ENCODE measurements around the gene HSF2BP.
A peak's percentile ranks its signal among the peaks of the same experiment; 100 is the strongest.

Gene HSF2BP

GRCh38 chr21:43644071-43644470, 15.2 kb downstream of the HSF2BP start:
- no peak for TF ChIP-seq EP300 (IDR thresholded peaks at IDR 0.05; ENCODE audit: borderline replicate concordance)
- no peak for TF ChIP-seq CREB1 (IDR thresholded peaks at IDR 0.05; ENCODE audit: low read depth)
- TF ChIP-seq YY1 (IDR thresholded peaks at IDR 0.05; ENCODE audit: low read depth): no peak
- no peak for TF ChIP-seq CEBPB (IDR thresholded peaks at IDR 0.05)
- TF ChIP-seq REST (IDR thresholded peaks at IDR 0.05; ENCODE audit: low read depth): no peak
- TF ChIP-seq TEAD4 (IDR thresholded peaks at IDR 0.05): no peak
- no peak for TF ChIP-seq MAX (IDR thresholded peaks at IDR 0.05)
- TF ChIP-seq EGR1 (IDR thresholded peaks at IDR 0.05): no peak
- no peak for TF ChIP-seq FOXM1 (IDR thresholded peaks at IDR 0.05; ENCODE audit: borderline replicate concordance, low read depth)
- TF ChIP-seq TCF12 (IDR thresholded peaks at IDR 0.05; ENCODE audit: low read depth): no peak
- no peak for TF ChIP-seq USF1 (IDR thresholded peaks at IDR 0.05)

- no peak for TF ChIP-seq TEAD4 (IDR thresholded peaks at IDR 0.05)
Measured at GRCh38 chr21:43643193-43643592, 16.1 kb downstream of the HSF2BP start.

- 0 out of 2 replicates have a peak, but pooled peaks have one; percentile 10 for TF ChIP-seq CEBPB (IDR thresholded peaks at IDR 0.05)
- TF ChIP-seq USF1 (IDR thresholded peaks at IDR 0.05): no peak
Measured at GRCh38 chr21:43640400-43640799, 18.9 kb downstream of the HSF2BP start.

- TF ChIP-seq REST (IDR thresholded peaks at IDR 0.05; ENCODE audit: low read depth): no peak
- TF ChIP-seq CEBPB (IDR thresholded peaks at IDR 0.05): peak; percentile 86
Measured at GRCh38 chr21:43639470-43640353, 19.6 kb downstream of the HSF2BP start.

GRCh38 chr21:43637530-43638158, 21.6 kb downstream of the HSF2BP start:
- no peak for TF ChIP-seq RAD21 (IDR thresholded peaks at IDR 0.05; ENCODE audit: low read depth)
- TF ChIP-seq TAF1 (IDR thresholded peaks at IDR 0.05; ENCODE audit: low read depth): no peak
- TF ChIP-seq USF1 (IDR thresholded peaks at IDR 0.05): no peak
- no peak for TF ChIP-seq TCF12 (IDR thresholded peaks at IDR 0.05; ENCODE audit: low read depth)
- no peak for TF ChIP-seq TEAD4 (IDR thresholded peaks at IDR 0.05)
- no peak for TF ChIP-seq MAX (IDR thresholded peaks at IDR 0.05)
- no peak for TF ChIP-seq YY1 (IDR thresholded peaks at IDR 0.05; ENCODE audit: low read depth)

- no peak for TF ChIP-seq TEAD4 (IDR thresholded peaks at IDR 0.05)
- no peak for TF ChIP-seq EP300 (IDR thresholded peaks at IDR 0.05; ENCODE audit: borderline replicate concordance)
- no peak for TF ChIP-seq TCF12 (IDR thresholded peaks at IDR 0.05; ENCODE audit: low read depth)
- TF ChIP-seq REST (IDR thresholded peaks at IDR 0.05; ENCODE audit: low read depth): no peak
- TF ChIP-seq CEBPB (IDR thresholded peaks at IDR 0.05): no peak
- TF ChIP-seq YY1 (IDR thresholded peaks at IDR 0.05; ENCODE audit: low read depth): no peak
- no peak for TF ChIP-seq USF1 (IDR thresholded peaks at IDR 0.05)
- no peak for TF ChIP-seq ZBTB7A (IDR thresholded peaks at IDR 0.05; ENCODE audit: low read depth)
- TF ChIP-seq RAD21 (IDR thresholded peaks at IDR 0.05; ENCODE audit: low read depth): no peak
- TF ChIP-seq CREB1 (IDR thresholded peaks at IDR 0.05; ENCODE audit: low read depth): no peak
- TF ChIP-seq FOXM1 (IDR thresholded peaks at IDR 0.05; ENCODE audit: borderline replicate concordance, low read depth): no peak
- TF ChIP-seq TAF1 (IDR thresholded peaks at IDR 0.05; ENCODE audit: low read depth): no peak
- TF ChIP-seq NFIC (IDR thresholded peaks at IDR 0.05): no peak
- no peak for TF ChIP-seq MAX (IDR thresholded peaks at IDR 0.05)
Measured at GRCh38 chr21:43635436-43635835, 23.9 kb downstream of the HSF2BP start.

All from Ishikawa (cell line).